Activated CD8-positive, alpha-beta memory T cell treated with anti-CD3 and anti-CD28 coated beads, Interleukin-2, amount 50 U/mL, for 1 hour (primary cell): ENCODE measurements around the gene GLOD4.

Source experiments
- DNase-seq: peaks from one replicate; pipeline ENCODE4 v3.0.0-alpha.2; 2020; ENCODE audit errors: extremely low read depth

GLOD4 gene

DNA sequence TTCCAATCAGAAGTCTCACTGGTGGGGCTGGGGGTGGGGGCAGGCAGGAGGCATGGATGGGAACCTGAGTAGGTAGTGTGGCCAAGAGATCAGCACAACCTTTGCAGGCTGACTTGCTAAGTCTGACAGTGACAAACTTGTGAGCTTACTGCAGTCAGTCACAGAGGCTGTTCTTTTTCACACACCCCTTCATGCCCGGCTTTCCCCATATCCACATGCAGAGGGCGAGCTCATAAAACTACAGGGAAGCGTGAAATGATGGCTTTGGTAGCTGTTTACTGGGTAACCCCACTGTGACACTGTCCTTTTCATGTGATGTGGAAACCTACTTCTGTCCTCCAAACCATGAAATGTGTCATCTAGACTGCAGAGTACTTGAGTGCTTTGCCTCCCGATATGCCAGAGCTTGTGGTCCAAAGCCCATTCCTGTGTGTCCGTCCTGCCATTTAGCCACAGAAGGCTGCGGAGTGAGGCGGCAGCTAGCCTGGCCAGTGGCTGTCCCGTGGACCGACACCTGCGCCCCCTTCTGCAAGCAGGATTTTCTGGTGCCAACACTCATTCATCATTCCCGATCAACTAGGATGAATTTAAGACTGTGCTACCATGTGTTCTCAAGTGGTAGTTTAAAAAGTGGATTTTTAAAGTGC lies 39.8 kb downstream of the GLOD4 start:
- DNase-seq, result no peak

DNA sequence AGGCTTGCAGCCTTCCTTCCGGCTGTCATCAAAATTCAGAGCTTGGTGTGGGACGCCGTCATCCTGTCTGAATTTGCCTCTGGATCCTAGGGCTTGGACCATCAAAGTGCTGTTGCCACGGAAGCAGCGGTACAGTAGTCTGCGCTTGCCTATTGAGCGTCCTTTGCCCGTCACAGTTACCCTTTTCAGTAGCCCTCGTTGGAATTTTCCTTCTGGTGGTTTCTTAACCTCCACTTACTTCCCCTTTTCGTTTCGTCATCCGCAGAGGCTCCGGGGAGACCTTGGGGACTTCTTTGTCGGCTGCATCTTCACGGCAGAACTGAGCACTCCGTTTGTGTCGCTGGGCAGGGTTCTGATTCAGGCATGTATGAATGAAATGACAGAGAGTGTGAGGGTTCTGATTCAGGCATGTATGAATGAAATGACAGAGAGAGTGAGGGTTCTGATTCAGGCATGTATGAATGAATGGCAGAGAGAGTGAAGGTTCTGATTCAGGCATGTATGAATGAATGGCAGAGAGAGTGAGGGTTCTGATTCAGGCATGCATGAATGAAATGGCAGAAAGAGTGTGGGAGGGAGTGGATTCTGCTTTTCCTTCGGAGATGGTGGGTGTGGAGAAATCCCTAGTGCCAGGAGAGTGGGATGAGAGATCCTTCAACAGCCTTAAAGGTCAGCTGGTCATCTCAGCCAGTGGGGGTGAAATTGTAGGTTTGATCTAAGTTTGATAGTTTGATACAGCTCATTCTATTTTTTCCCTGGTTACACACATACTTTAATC lies 41.7 kb downstream of the GLOD4 start:
- DNase-seq, result no peak

DNA sequence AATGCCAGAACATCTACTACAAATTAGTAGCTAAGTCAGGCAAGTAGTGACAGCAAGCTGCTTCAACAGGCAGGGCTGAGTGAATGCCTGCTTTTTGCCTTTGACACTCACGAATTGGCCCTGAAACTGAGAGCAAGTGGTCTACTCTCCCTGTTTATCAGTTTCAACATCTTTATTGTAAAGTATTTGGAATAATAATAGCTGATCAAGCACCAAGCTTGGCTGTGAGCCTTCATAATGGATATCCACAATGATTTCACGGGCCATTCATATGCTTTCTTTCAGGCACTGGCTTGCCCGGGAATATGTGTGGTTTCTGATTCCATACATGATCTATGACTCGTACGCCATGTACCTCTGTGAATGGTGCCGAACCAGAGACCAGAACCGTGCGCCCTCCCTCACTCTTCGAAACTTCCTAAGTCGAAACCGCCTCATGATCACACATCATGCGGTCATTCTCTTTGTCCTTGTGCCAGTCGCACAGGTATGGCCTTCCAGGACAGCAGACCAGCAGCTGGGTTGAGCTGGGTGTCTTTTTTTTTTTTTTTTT lies 44.4 kb downstream of the GLOD4 start:
- no peak for DNase-seq

DNA sequence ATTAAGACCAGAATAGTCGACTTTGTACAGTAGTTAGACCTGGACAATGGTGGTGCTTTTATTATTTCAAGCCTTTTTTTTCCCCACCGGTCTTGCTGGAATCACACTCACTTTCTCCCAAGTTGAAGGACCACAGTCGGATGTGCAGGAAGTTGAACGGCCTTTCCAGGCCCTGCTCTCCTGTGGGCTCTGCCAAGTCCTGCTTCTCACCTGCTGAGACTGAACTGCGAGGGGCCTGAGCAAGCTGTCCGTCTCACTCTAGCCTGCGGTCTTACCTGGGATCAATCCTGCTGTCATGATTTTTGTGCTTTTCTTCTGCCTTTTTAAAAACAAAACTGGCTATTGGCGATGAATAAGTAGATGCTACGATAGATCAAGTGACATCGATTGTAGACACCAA lies 48.3 kb downstream of the GLOD4 start:
- DNase-seq, result no peak

DNA sequence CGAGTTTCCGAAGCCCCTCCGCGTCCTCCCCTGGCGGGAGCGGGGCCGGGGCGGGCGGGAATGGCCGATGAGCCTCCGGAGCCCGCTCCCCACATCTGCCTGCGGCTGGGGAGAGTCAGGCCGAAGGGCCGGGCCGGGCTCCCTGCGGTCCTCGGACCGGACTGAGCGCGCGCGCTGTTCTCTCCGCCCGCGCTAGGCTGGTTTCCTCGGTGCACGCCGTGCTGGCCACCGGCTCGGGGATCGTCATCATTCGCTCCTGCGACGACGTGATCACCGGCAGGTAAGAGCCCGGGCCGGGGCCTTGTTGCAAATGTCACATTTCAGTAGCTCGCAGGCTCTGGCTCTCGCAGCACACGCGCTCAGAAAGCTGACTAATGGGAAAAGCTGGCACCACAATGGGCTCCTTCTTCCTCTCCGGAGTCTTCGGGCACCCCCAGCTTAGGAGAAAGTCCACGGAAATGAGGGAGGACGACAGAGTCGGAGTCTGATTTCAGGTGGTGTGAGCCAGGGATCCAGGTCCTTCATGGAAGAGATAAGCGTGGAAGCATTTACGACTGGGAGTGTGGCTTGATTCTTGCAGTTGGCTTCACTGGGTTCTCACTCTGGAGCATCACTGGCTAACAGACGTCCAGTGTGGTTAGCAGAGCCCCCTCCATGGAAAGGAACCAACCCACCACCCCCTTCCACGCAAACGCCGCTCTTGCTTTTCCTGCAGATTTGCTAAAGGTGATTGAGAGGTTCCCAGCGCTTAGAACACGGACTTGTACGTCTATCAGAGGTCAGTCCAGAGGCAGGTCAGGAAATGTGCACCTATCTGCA lies 49.0 kb downstream of the GLOD4 start:
- DNase-seq, result no peak

DNA sequence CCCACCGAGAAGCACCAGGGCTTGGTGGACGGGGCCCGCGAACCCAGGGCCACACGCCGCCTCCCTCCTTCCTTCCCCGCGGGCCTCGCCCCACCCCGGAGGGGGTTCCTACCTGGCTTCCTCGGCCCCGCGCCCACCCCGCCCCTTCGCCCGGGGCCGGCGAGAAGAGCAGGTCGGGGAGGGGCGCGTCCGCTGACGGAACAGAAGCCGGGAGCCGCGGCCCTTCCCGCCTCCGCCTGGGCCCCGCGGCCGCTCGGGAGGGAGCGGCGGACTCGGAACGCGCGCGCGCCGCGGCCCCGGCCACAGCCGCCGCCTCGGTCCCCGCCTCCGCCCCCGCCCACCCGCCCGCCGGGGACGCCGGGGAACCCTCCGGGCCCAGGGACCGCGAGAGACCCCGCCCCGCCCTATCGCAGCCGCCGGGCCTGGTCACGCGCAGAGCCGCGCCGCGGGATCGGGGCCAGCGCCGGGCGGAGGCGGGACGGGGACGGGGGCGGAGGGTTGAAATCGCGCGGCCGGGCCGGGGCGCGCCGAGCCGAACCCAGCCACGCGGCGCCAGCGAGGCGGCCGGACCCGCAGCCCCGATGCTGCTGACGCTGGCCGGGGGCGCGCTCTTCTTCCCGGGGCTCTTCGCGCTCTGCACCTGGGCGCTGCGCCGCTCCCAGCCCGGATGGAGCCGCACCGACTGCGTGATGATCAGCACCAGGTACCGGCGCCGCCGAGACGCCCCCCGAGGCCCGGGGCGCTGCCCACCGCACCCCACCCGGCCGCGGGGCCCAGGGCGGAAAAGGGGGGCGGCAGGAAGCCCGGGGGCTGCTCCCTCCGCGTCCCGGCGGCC lies 49.8 kb downstream of the GLOD4 start, which contains the start of gene TLCD3A:
Gene TLCD3A, plus strand, starts transcription at position 530 of the 835 bp plus-strand sequence. Its CDS starts 52 bp downstream, at position 582.
- no peak for DNase-seq

DNA sequence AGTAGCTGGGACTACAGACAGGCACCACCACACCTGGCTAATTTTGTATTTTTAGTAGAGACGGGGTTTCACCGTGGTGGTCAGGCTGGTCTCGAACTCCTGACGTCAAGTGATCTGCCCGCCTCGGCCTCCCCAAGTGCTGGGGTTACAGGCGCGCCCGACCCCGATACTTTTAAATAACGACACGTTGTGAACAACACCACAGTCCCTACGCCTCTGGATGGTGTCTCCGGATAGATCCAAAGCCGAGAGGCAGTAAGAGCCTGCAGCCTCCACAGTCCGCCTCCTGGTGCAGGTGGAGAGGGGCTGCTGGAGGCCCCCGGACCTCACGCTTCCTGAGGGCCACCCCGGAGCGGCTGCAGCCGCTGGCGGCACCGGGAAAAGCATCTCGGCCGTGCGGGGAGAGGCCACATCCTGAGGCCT lies 50.4 kb downstream of the GLOD4 start:
- no peak for DNase-seq

DNA sequence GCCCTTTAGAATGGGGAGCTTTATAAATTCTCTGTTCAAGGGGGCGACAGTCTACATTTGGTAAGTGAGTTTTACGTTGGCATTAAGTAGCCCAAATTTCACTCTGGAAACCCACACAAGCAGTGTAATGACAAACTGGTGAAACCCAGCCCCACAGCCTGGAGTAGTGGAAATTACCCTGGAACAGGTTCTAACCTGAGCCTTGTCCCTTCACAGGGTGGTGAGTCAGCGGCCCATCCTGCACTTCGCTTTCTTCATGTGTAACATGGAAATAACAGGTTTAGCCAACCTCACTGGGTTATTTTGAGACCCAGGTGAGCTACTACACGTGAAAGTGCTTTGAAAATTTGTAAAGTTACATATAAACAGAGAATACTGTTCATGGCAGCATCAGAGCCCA lies 53.2 kb downstream of the GLOD4 start:
- no peak for DNase-seq

DNA sequence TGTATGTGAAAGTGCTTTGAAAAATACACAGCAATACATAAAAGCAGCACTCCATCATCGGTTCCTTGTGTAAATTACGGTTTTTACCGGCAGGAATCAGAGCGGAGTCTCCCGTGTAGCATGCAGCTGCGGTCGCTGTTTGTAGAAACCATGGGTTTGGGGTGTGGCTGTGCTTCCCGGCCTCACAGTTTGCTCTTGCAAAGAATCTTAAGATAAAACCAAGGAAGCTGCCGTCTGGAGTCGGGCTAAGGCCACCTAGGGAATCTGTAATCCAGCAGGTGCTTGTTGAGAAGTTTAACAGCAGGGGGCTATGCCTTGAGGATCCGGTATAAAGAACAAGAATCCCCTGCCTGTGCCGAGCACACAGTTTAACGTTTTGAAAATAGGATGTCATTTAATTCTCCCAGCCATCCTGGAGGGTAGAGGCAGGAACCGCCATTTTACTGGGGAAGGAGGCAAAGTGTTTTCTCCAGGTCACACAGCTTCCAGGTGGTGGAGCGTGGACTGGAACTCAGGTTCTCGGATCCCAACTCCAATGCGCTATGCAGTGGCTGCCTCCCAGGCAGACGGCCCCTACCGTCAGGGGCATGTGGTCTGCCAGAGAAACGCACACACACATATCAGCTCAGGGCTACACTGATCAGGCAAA lies 55.7 kb downstream of the GLOD4 start:
- DNase-seq, result no peak

DNA sequence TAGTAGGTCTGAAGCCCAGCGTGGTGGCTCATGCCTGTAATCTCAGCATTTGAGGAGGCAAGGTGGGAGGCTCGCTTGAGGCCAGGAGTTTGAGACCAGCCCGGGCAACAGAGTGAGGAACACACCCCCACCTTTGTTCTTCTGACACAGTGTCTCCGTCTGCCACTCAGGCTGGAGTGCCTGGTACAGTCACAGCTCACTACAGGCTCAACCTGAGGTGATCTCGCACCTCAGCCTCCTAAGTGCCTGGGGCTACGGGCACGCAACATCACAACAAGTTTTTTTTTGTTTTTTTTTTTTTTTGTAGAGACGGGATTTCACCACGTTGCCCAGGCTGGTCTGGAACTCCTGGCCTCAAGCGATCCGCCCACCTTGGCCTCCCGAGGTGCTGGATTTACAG lies 56.3 kb downstream of the GLOD4 start:
- DNase-seq, result no peak

DNA sequence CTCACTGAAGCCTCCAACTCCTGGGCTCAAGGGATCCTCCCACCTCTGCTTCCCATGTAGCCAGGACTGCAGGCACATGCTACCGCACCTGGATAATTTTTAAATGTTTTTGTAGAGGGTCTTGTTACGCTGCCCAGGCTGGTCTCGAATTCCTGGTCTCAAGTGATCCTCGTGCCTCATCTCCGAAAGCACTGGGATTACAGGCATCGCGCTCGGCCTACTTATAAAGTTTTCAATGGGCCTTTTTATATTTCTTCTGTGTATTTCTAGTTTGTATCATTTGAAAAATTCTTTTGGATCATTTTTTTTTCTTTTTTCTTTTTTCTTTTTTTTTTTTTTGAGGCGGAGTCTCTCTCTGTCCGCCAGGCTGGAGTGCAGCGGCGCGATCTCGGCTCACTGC lies 57.0 kb downstream of the GLOD4 start:
- DNase-seq, result no peak

DNA sequence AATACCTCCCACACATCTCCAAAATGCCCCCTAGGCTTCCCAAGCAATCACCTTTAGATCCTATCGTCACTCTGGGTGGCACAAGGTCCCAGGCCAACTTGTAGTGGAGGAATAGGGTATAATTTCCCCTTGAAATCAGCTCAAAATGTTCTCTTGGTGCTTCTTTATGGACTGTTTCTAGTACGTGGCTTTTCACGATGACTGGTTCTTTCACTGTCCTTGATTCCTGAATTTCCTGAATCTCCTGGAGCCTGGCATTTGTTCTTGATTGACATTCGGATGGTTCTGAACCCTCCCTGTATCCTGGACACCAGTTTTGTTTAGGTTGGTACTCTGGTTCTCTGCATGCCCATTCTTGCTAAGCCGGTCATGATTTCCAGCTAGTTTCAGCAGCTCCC lies 60.5 kb downstream of the GLOD4 start:
- no peak for DNase-seq

DNA sequence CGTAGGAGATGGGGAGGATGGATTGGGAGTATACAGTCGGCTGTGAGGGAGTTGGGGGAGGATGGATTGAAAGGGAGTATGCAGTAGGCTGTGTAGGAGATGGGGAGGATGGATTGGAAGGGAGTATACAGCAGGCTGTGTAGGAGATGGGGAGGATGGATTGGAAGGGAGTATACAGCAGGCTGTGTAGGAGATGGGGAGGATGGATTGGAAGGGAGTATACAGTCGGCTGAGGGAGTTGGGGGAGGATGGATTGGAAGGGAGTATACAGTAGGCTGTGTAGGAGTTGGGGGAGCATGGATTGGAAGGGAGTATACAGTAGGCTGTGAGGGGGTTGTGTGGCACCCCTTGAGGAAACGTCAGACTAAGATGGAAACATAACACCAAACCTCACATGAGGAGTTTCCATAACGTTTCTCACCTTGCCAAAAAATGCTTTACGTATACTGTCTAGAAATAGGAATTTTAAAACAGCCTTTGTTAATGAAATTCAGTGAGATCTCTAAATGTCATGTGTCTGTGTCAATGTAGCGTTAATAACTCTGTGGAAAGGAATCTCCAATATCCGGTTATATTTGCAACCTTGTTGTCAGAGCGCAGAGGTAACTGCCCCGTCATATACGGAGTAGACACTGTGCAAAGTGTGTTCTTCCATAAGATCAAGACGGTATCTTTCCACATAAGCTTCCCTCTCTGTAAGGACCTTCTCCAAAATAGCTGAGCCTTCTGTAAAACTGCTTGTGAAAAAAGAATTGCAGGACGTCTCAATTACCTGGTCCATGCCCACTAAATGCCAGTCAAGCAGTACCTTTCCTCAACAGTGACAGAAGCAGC lies 61.2 kb downstream of the GLOD4 start:
- DNase-seq, result no peak

DNA sequence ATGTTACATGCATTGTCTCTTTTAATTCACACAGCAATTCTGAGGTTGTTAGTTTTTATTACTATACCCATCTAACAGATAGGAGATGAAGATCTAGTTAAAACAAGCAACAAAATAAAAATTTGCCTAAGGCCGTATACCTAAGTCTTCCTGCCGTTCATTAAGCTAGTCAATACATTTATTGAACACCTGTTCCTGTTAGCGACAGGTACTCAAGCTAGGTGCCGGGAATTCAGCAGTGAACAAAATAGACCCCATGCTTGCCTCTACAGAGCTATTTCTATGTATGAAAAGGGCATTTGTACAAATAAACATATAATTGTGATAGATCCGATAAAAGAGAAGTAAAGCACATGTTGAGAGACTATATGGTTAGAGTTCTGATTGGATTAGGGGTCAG lies 64.0 kb downstream of the GLOD4 start:
- DNase-seq, result no peak
